Heart left ventricle (tissue), 13 donors: ENCODE measurements around the gene ERLIN1.

ENCODE experiments used
- POLR2A ChIP-seq, 2 donors: fragments of 450-650 bp; IDR thresholded peaks; one replicate each; pipeline ENCODE4 v1.6.1; 2017; ENCODE audit warnings: antibody characterized with exemption in 2 of 2, mild to moderate bottlenecking in 2 of 2, moderate library complexity in 2 of 2
- TF ChIP-seq, protein P1 (sequence below), 12 donors: fragments of 200-600 bp; sonication (generic) in 4 of 12; IDR thresholded peaks; one replicate each; pipeline versions ENCODE4 v1.5.0 to v1.8.0; 2018 to 2022; ENCODE audit warnings: antibody characterized with exemption in 12 of 12, mild to moderate bottlenecking in 5 of 12
- donor health status: ischemic (EF 13 %, LVEDD 7.1; RV severe dilation, severe dysfunction).
- donor health status: DM: no; HTN: yes; CAD: no.
- donor health status: DM: no; HTN: no; CAD: no.
- donor health status: ischemic (EF 25% LVEDD 6.9; RV normal size, moderate dysfunction).
- donor health status: ischemic (EF 25% LVEDD 5.7; RV mildly dilated, moderate dysfunction).
- donor health status: ischemic (EF 35%, LVEDD 5.7; RV mildly dilated, moderate dysfunction).
- donor health status: nonischemic (EF 11% LVEDD 7.7; RV severe dilation, severe dysfunction).
- donor health status: DM: yes; HTN: yes; CAD: no.
- donor health status: PGD.
- donor health status: ischemic (EF 29% LVEDD 5.4; RV normal size, mild dysfunction).
- donor health status: nonischemic (EF 23%, LVEDD 6.1; RV moderate dilation, normal function).

DNA sequence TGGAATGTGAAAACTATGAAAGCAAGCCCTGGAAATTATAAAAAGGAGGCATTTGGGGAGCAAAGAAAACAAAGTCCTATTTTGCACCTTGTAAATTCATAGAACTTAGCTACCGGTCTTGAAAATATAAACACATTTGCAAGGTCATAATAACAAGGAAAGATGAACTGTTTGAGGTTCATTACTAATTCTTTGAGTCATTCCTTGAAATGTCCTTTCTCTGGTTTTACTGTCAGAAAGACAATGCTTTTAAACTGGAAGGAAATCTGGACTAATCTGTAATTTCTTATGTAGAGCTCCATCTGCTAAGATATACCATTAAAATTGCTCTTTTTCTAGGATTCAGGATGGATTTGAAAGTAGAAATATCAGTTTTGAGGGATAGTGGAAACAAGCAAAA, 1.4 kb downstream of the ERLIN1 start:
- TF ChIP-seq, protein P1, sequence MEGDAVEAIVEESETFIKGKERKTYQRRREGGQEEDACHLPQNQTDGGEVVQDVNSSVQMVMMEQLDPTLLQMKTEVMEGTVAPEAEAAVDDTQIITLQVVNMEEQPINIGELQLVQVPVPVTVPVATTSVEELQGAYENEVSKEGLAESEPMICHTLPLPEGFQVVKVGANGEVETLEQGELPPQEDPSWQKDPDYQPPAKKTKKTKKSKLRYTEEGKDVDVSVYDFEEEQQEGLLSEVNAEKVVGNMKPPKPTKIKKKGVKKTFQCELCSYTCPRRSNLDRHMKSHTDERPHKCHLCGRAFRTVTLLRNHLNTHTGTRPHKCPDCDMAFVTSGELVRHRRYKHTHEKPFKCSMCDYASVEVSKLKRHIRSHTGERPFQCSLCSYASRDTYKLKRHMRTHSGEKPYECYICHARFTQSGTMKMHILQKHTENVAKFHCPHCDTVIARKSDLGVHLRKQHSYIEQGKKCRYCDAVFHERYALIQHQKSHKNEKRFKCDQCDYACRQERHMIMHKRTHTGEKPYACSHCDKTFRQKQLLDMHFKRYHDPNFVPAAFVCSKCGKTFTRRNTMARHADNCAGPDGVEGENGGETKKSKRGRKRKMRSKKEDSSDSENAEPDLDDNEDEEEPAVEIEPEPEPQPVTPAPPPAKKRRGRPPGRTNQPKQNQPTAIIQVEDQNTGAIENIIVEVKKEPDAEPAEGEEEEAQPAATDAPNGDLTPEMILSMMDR (IDR thresholded peaks at IDR 0.05): no peak
- no peak for TF ChIP-seq POLR2A (IDR thresholded peaks at IDR 0.05)
